Inflammatory macrophage treated with lipopolysaccharide for 4 hours (primary cell): Measurements from ENCODE around the gene SRSF4.
A peak's percentile ranks its signal among the peaks of the same experiment; 100 is the strongest.

Experiments
- DNase-seq: peaks from one replicate; pipeline ENCODE4 v3.0.0-alpha.2; 2020

SRSF4 gene

GRCh38 chr1:29200906-29201594 is 19.4 kb upstream of the SRSF4 start:
- DNase-seq, result no peak

- DNase-seq, result no peak
Measured at GRCh38 chr1:29197993-29198392, 16.3 kb upstream of the SRSF4 start.

DNA sequence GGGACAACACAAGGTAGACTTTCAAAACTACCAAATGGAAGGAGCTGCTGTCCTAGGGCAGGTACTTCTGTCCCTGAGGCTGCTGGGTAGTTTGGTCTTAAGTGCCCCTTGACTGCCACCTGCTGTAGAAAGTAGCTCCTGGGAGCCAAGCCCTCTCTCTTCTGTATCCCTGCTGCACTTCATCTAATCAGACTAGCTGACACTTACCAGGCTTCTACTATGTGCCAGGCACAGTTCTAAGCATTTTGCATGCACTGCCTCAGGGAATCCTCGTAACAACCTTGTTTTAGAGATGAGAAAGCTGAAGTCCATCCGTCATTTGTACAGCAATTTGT is 15.9 kb upstream of the SRSF4 start:
- DNase-seq, result no peak

GRCh38 chr1:29196863-29197589 is 15.3 kb upstream of the SRSF4 start:
- no peak for DNase-seq

GRCh38 chr1:29195881-29196291 is 14.2 kb upstream of the SRSF4 start:
- DNase-seq, result no peak

- DNase-seq, result no peak
Measured at GRCh38 chr1:29193879-29194455, 12.3 kb upstream of the SRSF4 start.

DNA sequence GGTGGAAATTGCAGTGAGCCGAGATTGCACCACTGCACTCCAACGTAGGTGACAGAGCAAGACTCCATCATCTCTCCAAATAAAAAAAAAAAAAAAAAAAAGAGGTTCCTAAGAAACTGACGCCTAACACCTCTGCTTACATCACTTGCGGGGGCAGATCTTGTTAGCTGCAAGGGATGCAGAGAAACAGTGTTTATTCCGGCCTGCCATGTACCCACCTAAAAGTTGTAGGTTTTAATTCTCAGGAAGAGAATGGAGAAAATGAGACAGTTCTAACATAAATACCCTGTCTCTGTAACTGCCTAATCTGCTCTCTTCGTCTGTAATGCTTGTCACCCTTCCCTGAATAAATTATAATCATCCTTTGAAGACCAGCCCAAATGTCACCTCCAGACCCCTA is 9.0 kb upstream of the SRSF4 start:
- DNase-seq, result no peak

GRCh38 chr1:29186707-29187106 is 5.0 kb upstream of the SRSF4 start:
- no peak for DNase-seq

DNA sequence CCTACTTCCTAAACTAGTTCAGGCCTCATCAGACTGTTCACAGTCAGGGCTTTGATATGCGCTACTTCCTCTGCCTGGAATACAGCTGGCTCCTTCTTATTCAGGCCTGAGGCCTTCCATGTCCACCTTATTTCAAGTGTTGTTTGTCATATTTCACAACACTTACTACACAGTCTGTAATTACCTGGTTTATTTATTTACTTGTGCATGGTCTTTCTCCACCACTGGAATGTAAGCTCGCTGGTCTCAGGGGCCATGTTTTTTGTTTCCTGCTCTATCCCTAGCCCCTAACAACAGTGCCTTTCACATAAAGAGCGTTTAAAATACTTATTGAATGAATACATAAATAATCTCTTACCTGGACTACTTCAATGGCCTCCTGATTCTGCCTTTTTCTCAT is 4.6 kb upstream of the SRSF4 start:
- no peak for DNase-seq

GRCh38 chr1:29183287-29183686 is 1.6 kb upstream of the SRSF4 start:
- no peak for DNase-seq

- DNase-seq, result peak; percentile 48
Measured at GRCh38 chr1:29180497-29181412, 945 bp downstream of the SRSF4 start.

- peak; percentile 80 for DNase-seq
Measured at GRCh38 chr1:29179641-29180184, 2.0 kb downstream of the SRSF4 start.

DNA sequence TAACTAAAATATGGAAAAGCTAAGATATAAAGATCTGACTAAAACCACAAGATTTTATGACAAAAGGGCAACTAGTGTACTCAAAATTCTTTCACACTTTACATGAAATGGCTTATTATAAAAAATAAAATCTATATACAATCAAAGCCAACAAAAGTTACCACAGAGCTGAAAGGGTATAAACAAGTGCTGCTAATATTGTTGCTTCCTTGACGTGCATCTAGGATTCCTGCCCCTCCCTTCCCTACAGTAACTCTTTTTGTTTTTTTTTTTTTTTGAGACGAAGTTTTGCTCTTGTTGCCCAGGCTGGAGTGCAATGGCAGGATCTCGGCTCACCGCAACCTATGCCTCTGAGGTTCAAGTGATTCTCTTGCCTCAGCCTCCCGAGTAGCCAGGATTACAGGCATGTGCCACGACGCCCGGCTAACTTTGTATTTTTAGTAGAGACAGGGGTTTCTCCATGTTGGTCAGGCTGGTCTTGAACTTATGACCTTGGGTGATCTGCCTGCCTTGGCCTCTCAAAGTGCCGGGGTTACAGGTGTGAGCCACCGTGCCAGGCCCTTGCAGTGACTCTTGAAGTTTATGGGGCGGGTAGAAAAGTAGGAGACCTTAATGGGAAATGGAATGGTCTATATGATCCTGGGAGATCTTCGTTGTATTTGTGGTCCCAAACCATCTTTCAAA is 4.5 kb downstream of the SRSF4 start:
- DNase-seq, result no peak

- no peak for DNase-seq
Measured at GRCh38 chr1:29176576-29176975, 5.1 kb downstream of the SRSF4 start.

GRCh38 chr1:29172415-29172939 is 9.2 kb downstream of the SRSF4 start:
- no peak for DNase-seq

DNA sequence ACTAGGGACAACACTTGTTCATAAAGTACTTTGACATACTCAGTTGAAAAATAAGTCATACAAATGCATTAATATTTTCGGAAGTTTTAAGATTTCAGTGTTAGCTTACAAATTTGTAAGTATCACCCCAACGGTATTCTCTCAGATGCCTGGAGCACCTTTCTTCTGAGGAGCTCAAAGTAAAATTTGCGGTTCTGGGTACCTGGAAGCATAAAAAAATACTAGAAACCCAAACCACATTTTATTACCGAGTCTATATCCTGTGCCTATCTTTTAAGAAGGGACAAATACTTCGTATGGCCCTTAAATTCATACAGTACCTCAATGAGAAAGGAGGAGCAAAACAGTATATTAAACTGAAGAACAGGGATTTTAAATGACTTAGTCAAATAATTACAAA is 10.2 kb downstream of the SRSF4 start:
- no peak for DNase-seq

DNA sequence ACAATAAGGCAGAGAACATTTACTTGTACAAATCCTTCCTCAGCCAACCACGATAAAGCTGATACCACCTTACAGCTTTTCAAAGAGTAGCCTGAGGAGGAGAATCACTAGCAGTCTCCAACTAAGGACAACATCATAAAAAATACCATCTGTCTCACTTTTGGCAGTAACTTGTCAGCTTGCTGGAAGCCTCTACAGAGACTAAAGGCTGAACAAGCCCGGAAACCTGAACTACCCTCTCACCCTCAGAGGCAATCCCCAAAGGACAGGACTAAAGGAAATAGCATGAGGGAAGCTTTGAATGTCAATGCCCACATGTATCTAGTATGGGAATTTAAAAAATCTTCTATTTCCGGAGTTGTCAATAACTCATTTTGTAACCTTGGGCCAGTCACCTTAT is 10.6 kb downstream of the SRSF4 start:
- no peak for DNase-seq

DNA sequence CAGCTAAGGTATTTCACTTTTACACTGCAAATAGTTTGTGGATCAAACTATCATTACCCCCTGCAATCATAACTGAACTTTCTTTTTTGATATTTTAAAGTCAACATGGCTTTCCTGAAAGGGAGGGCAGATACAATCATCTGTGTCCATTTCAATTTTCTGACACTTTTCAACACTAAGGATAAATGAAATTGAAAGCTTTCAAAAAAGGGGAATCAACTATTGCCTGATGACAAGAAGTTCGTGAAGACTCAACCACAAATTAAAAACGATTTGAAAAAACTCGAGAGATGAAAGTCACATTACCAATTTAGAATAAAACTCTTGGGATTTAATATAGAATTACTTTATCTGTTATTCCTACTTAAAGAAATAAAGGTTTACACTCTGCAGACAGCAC is 11.7 kb downstream of the SRSF4 start:
- peak; percentile 78 for DNase-seq

DNA sequence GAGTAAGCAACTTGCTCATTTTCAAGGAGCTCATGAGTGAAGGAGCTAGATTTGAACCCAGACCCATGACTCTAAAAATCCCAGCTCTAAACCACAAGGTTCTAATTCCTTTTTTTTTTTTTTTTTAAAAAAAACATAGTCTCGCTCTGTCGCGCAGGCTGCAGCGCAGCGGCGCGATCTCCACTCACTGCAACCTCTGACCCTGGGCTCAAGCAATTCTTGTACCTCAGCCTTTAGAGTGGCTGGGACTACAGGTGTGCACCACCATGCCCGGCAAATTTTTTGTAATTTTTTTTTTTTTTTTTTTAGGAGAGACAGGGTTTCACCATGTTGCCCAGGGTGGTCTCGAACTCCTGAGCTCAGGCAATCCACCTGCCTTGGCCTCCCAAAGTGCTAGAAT is 13.8 kb downstream of the SRSF4 start:
- no peak for DNase-seq

GRCh38 chr1:29166291-29166878 is 15.3 kb downstream of the SRSF4 start:
- no peak for DNase-seq

- DNase-seq, result no peak
Measured at GRCh38 chr1:29164588-29164987, 17.1 kb downstream of the SRSF4 start.
